RPMI8226 (cell line): ENCODE measurements around the gene PROM1.

Source experiments
- DNase-seq: peaks from one replicate; pipeline ENCODE4 v3.0.0-alpha.2; 2015

The PROM1 gene

GRCh38 chr4:16083241-16084191 lies at the start of gene PROM1:
TSS of gene PROM1 (minus strand) at chr4:16084023. CDS start at chr4:16075906, 8,117 bp downstream.
- no peak for DNase-seq

DNA sequence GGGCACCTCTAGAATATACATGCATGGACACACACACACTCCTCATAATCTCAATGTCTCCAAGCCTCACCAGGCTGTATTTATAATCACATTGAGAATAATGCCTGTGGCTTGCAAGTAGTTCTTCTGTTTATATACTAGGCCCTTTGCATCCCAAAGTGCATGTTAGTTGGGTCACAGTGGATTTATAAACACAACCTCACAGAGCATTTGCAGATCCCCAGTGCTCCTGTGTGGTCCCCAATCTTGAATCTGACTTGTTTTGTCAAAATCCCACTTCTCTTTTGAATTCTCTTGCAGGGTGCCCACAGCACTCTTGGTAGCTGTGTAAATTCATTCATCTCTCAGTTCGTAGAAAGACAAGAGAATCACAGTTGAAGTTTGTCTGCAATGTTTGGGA lies 49.6 kb upstream of the PROM1 start:
- no peak for DNase-seq

DNA sequence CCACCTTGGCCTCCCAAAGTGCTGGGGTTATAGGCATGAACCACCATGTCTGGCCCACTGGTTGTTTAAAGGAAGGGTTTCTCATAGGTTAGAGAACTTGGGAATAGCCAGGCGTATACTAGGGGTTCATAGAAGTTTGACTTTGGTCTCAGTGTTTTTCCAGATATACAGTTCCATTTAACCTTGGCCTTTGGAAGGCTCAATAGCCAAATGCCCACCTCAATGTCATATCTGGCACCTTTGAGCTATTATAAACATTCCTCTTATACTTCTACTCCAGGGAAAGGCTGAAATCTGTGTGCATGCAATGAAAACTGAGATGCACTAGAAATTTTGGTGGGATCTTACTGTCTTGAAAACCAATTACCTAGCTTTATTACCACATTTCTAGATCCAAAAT lies 47.5 kb upstream of the PROM1 start:
- DNase-seq, result no peak

DNA sequence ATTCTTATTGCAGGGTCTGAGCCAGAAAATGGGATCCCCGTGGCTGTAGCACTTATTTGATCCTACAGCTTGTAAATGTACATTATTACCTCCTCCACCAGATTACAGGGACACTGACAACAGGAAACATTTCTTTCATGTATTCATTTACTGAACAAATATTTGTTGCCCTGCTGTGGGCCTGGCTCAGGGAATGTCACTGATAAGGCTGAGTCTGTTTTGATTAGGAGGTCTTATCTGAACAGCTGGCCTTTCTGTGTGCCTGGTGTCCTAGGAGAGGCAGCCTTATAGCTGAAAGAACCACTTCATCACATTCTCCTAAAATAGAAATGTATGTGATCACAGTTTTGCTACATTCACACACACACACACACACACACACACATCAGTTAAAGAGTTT lies 45.5 kb upstream of the PROM1 start:
- DNase-seq, result no peak

GRCh38 chr4:16126714-16127113 lies 42.9 kb upstream of the PROM1 start:
- no peak for DNase-seq

DNA sequence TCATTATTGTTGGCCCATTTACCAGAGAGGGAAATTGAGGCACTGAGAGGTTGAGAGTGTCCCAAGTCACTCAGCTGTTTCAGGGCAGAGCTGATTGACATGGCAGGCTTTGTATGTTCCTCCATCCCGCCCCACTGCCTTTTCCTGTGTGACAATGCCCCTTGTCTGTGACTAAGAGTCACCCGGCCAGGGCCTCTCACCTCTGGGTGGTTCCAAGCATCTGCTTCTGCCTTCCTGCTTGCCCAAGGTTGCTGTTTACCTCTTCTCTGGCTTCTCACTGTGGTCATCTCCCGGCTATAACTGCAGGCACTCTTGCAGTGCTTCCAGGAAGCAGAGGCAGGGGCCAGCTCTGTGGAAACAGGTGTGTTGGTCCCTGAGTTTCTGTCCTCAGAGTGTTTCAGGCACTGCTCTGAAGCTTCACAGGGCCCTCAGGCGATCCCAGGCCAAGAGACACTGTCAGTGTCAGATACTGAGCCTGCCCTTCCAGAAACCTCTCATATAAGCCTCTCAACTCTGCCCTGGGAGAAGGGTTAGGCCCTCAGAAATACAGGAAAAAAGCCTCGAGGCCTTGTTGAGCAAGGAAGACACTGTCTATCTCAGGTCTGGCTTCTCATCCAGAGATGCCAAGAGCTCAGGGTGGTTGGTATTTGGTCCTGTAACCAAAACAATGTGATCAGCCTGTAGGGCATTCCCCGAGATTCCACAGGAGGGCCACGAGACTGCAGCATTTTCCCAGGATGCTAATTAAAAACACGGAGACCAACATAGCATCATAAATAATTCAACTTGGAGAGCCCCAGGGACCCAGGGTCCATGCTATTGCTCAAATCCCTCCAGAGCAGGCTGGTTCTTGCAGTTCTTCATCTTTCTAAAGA lies 42.0 kb upstream of the PROM1 start:
- DNase-seq, result no peak

- no peak for DNase-seq
These were observed 40.4 kb upstream of the PROM1 start for GRCh38 chr4:16124232-16124631.

- no peak for DNase-seq
These were observed 39.7 kb upstream of the PROM1 start for GRCh38 chr4:16123356-16124084.

DNA sequence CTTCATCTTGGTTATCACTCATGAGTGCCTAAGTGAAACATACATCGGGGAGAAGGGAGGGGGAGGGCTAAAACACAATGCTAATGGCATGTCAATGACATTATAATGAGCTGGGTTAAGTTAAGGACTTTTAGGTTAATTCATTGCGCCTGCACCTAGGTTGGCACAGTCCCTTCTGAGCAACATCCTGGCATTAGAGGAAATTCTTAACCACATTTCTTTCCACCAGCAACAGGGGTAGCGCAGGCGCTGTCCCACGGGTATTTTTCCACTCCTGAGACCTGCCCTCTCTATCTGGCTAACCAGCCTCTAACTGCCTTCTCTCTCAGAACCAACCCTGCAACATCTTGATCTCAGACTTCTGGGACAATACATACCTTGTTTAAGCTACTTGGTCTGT lies 39.0 kb upstream of the PROM1 start:
- no peak for DNase-seq

DNA sequence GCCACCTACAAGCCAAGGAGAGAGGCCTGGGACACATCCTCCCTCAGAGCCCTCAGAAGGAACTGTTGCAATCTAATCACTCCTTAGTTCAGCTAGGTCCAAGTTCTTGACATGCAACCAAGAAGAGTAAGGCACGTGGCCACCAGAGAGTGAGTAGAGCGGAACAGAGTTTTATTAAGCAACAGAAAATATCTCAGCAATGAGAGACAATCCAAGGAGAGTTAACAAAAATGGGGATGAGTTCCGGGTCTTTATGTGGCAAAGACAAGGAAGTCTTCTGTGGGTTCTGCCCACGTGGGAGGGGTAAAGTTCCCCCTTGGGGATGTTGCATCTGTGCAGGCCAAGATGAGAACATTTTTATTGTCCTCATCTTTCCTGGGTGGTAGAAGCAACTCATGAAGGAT lies 38.5 kb upstream of the PROM1 start:
- DNase-seq, result no peak

DNA sequence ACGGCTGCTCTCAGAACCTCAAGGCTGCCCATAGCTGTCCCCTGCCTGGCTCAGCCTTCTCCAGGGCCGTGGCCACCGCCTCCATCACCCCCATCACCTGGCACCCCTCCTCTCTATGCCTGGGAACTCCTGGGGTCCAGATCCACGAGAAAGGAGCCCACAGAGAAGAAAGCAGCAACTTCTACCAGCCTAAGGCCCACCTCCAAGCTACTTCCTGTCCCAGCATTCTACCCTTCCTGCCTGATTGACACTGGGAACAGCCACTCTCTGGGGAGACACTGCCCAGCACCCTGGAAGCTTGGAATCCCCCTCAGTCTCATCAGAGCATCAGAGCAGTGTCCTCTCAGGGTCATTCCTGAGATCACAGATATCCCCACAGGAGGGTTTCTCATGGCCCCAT lies 36.9 kb upstream of the PROM1 start:
- no peak for DNase-seq

DNA sequence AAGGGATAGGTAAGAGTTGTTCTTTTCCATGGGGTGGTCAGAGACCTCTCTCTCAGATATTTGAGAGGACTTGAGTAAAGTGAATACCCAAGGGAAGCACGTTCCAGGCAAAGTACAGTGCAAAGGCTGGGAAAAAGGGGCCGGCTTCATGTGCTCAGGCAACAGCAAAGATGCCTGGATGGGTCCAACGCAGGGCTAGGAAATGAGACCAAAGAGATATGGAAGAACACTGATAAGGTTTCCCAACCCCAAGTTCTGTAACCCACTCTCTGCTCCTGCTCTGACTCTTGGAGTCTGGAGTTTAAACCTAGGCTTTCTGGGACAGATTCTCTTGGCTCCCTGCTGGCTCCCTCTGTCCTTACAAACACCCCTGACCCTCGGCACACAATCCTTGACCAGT lies 36.2 kb upstream of the PROM1 start:
- no peak for DNase-seq

- DNase-seq, result no peak
These were observed 34.3 kb upstream of the PROM1 start for GRCh38 chr4:16118090-16118489.

DNA sequence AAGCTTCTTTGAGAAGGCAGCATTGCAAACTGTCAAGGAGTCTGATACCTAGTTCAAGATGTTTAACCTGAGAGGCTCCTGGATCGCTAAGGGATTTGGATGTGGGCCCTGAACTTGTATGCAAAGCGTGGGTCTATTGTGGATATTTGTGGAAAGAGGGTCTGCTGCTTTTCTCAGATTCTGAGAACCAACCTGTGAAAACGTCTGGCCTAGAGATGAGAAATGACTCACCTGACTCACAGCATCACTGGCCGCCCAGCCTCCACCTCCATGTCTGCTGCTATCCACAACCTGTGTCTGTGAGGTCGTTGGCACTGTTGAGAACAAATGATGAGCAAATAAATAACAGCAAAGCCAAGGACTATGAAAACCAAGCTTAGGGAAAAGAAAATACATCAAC lies 33.3 kb upstream of the PROM1 start:
- DNase-seq, result no peak

DNA sequence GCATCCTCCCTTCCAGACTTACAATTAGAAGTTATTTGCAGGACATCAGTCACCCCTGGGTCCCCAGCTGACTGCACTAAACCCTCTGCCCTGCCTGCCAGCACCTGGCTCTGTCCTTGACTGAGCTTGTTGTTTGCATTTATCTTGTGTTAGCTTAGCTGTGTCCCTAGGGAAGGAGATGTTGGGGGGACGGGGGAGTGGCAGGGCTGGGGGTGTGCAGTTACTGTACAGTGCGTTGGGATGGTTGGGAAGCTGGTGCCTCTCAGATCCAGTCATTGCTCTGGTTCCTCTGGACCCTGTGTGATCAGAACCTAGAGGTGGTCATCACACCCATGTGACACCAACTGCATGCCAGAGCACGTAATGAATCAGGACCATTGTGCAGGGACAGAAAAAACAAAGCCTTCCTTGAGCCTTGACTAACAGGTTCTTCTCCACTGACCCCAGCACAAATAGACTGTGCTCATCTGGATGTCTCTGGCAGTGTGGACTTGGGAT lies 32.7 kb upstream of the PROM1 start:
- no peak for DNase-seq

DNA sequence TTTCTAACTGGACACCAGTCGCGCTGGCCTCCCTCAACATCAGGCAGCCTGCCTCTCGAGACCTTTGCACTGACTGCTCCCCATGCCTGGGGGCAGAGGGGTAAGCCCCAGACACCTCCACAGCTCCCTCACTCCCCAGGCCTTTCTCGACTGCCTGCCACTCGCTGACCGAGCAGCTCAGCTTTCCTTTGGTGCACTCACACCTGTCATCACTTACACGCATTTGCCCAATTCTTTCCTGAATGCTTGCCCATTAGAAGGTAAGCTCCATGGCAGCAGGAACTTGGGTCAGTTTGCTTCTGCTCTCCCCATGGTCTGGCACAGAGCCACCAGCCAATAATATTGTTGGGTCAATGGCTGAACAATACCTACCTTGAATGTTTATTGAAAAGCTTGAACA lies 32.2 kb upstream of the PROM1 start:
- DNase-seq, result no peak

DNA sequence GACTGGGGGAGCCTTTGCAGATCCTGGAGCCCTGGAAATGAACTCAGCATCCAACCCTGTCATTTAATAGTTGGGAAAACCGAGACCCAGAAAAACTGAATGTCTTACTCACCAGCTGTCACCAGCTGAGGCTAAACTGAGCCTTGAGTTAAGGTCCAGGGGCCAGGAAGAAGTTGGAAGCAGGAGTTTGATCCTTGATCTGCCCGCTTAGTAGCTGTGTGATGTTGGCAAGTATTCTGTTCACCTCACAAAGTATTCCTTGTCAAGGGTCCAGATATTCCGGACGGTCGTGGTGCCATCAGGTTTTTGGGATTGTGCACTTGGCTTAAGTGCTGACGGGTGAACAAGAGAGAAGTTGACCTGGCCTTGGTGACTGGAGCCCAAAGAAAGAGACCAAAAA lies 30.7 kb upstream of the PROM1 start:
- DNase-seq, result no peak

DNA sequence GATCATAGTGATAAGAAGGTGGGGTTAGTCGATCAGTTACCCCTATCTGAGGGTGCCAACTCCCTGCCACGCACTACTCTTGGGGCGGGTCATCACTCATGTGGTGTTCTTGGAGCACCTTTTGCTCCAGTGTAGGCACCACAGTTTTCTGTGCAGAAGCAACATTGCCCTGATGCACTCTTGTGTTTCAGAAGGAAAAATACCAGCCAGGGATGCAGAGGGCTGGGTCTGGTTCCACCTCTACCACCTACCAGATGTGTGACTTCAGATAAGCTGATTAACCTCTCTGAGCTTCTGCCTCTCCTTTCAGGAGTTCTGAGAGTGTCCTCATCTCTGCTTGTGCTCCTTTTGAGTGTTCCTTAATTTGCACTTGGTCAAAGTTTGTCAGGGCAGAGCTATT lies 29.9 kb upstream of the PROM1 start:
- no peak for DNase-seq

DNA sequence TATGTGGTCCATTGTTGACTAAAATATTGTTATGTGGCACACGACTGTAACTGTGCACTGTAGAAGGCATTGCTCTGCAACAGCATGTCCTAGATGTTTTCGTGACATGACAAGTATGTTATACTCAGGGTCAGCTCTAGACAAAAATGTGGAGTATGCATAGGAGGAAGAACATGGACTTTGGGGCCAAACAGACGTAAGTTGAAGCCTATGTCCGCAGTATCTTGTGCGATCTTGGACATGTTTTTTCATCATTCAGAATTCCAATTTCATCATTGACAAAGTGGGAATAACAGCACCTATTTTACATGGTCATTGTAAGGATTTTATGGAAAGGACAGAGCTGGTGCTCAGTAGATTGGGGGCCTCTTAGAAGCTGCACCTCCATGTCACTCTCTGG lies 27.7 kb upstream of the PROM1 start:
- no peak for DNase-seq

DNA sequence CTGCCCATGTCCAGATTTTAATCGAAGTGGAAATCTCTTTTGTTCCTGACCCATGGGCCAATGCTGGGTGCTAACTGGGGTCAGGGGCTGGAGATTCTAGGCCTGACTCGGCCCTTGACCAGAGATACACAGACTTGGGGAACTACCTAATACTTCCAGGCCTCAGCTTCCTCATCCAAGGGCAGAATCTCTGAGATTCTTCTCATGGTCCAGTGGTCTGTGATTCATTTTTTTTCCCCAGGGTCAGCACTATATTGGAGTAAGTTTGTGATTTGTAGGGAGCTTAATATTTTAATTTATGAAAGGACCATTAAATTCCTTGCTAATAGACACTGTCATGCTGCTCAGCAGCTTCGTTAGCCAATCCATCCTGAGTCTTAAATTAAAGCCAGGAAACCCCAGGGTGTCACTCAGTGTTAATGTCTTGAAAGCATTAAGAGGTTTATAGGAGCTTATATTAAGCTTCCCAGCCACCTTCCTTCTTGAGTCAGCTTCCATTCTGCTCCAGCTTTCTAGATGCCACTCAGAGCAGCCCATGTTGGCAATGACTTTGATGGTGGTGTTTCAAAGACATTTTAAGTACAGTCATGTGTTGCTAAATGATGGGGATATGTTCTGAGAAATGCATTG lies 27.0 kb upstream of the PROM1 start:
- no peak for DNase-seq

DNA sequence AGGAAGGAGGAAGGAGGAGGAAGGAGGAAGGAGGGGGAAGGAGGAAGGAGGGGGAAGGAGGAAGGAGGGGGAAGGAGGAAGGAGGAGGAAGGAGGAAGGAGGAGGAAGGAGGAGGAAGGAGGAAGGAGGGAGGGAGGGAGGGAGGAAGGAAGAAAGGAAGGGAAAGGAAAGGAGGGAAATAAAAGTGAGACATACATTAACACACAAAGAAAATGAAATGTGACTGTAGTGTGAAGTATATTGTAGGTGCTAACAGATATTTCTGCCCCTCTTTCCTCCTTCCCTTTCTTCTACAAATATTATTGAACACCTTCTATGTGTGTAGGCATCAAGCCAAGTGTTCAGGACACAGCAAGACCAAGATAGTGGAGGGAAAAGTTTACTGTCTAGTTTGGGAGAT lies 26.4 kb upstream of the PROM1 start:
- no peak for DNase-seq

GRCh38 chr4:16109256-16109655 lies 25.4 kb upstream of the PROM1 start:
- DNase-seq, result no peak

DNA sequence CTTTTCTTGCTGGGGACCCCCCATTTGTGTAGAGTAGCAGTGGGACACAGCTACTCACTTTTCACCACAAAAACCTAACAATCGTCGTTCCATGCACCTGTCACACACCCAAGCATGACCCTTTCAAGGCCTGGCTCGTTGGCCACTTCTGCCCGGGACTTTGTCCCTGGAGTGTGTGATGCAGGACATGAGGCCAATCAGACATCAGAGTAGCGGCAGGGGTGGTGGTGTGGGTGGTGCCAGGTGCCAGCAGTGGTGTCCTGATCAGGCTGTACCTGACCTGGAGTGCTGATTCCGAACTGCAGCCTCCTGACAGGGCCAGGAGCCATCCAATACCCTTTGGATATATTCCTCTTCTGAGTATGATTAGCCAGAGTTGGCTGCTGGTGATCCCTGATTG lies 23.1 kb upstream of the PROM1 start:
- no peak for DNase-seq
